Upper lobe of left lung (tissue), 6 donors: Measurements from ENCODE around the gene NAP1L1. TPM values are rescaled to one million over a fixed set of nuclear protein-coding genes. Genes with fewer than 3 reads are reported as not detected.
A peak's percentile ranks its signal among the peaks of the same experiment; 100 is the strongest.

Experiments used
- ATAC-seq, 2 donors: fragments of 200-7000 bp; cut with Tn5 transposase; one replicate each; pipeline ENCODE4 v1.9.1; 2022; ENCODE audit warnings: mild to moderate bottlenecking in 2 of 2, moderate library complexity in 2 of 2; ENCODE audit not compliant: low FRiP score in 2 of 2
- DNase-seq, 2 donors: peaks; one replicate each; pipeline ENCODE4 v3.0.0-alpha.2; 2019 to 2020
- H3K27ac ChIP-seq, 4 donors: fragments of 200-600 bp; sonication (generic); one replicate each; pipeline ENCODE4 v1.5.1; 2016 to 2019
- H3K27me3 ChIP-seq, 4 donors: fragments of 200-600 bp; sonication (generic); one replicate each; pipeline ENCODE4 v1.5.1; 2017 to 2019
- H3K36me3 ChIP-seq, 4 donors: fragments of 200-600 bp; sonication (generic); one replicate each; pipeline ENCODE4 v1.5.1; 2016 to 2019
- H3K4me1 ChIP-seq, 4 donors: fragments of 200-600 bp; sonication (generic); one replicate each; pipeline ENCODE4 v1.5.1; 2018 to 2019
- H3K4me3 ChIP-seq, 4 donors: fragments of 200-600 bp; sonication (generic); one replicate each; pipeline ENCODE4 v1.5.1; 2017 to 2019; ENCODE audit warnings: mild to moderate bottlenecking in 2 of 4, moderate library complexity in 1 of 4
- H3K9me3 ChIP-seq, 4 donors: fragments of 200-600 bp; sonication (generic); one replicate each; pipeline ENCODE4 v1.5.1; 2018 to 2019
- EP300 ChIP-seq, 4 donors: sonication (generic); formaldehyde crosslinking; IDR thresholded peaks; one replicate each; pipeline ENCODE4 v1.5.1; 2017; ENCODE audit warnings: antibody characterized with exemption in 4 of 4, control low read depth in 2 of 4
- POLR2A ChIP-seq, 4 donors: fragments of 450-650 bp; IDR thresholded peaks; one replicate each; pipeline ENCODE4 v1.5.1; 2016 to 2017; ENCODE audit warnings: antibody characterized with exemption in 4 of 4, mild to moderate bottlenecking in 2 of 4
- POLR2AphosphoS5 ChIP-seq, 2 donors: sonication (generic); formaldehyde crosslinking; IDR thresholded peaks; one replicate each; pipeline ENCODE4 v1.5.1; 2017; ENCODE audit warnings: antibody characterized with exemption in 2 of 2
- whole genome bisulfite sequencing, 2 donors: methylation state at CpG; one replicate each; pipeline ENCODE4 v1.1.5; 2017 to 2018; 5-methylcytosine and 5-hydroxymethylcytosine counted together
- total RNA-seq, 6 donors: library from RNA; depleted of rRNA in 4 of 6; stranded (reverse); fragments of >200 nt in 4 of 6; gene quantifications; one replicate each; pipeline versions ENCODE4 v1.1.0 to v1.2.1, GENCODE V29; 2016 to 2021
- TF ChIP-seq, protein P1 (sequence below), 6 experiments: fragments of 450-650 bp in 4 of 6; fragments of 200-600 bp in 2 of 6; sonication (generic) in 2 of 6; IDR thresholded peaks; one replicate each; pipeline ENCODE4 v1.5.1; 2016 to 2019; ENCODE audit warnings: antibody characterized with exemption in 6 of 6
- donor health status: DM: no; HTN: no; CAD: no; lungs with moderate emphysema.
- donor health status: DM: no; HTN: yes; CAD: no; lungs with severe emphysema.

NAP1L1 gene
- total RNA-seq = 100 to 1,000 TPM; 245 to 595 (median 329) TPM

DNA sequence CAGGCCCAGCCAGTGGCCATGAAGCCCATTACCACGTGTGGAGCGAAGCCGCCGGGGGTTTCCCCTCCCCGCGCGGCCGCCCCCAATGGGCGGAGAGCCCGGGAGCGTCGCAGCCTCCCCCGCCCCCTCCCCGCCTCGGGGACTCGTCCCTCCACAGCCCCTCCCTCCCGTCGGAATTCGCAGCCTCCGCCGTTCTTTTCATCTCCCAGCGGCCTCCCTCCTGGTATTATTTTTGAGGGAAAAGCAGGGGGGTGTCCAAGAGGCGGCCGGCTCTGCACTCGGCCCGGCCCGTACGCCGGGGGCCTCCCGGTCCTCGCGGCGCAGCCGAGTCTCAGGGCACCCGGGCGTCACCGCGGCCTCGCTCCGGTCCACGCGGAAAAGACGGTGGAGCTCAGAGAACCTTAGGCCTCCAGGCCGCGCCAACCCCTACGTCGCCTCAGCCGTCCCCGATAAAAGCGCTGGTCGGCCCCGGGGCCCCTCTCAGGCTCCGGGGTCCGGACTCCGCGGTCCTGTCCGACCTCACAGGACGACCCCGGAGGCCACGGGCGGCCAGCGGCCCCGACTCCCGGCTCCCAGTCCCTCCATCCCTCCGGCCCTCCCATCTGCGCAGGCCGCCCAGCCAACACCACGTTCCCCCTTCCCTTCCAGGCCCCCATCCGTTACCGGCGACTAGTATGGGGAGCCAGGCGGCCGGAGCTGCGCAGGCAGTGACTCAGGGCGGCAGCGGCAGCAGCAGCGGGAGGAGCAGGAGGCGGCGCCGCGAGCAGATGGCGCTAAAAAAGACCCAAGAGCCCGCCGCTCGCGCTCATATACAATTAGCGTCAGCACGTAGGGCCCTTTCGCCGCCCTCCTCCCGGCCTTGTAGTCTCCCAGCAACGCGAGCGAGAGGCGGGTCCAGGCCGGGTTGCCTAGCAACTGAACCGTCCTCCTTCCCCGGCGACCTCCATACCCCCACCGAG is at the start of gene NAP1L1:
NAP1L1 (minus strand) TSS at position 782 of the 959 bp plus-strand sequence. CDS start 10,466 bp downstream, outside the sequence.
- peak; percentile 80 to 96 for TF ChIP-seq POLR2AphosphoS5 (IDR thresholded peaks at IDR 0.05)
- TF ChIP-seq POLR2A (IDR thresholded peaks at IDR 0.05) = peak in 3 of 4 donors; percentile 82 to 95 (median 93)
- TF ChIP-seq EP300 (IDR thresholded peaks at IDR 0.05) = peak in 1 of 4 donors; percentile 17
- TF ChIP-seq, protein P1, sequence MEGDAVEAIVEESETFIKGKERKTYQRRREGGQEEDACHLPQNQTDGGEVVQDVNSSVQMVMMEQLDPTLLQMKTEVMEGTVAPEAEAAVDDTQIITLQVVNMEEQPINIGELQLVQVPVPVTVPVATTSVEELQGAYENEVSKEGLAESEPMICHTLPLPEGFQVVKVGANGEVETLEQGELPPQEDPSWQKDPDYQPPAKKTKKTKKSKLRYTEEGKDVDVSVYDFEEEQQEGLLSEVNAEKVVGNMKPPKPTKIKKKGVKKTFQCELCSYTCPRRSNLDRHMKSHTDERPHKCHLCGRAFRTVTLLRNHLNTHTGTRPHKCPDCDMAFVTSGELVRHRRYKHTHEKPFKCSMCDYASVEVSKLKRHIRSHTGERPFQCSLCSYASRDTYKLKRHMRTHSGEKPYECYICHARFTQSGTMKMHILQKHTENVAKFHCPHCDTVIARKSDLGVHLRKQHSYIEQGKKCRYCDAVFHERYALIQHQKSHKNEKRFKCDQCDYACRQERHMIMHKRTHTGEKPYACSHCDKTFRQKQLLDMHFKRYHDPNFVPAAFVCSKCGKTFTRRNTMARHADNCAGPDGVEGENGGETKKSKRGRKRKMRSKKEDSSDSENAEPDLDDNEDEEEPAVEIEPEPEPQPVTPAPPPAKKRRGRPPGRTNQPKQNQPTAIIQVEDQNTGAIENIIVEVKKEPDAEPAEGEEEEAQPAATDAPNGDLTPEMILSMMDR (IDR thresholded peaks at IDR 0.05) = peak in 1 of 6 experiments; percentile 3
- peaks cover 0 to 1% (median 0%) of the 10 kb centered on the region in 4 donors for H3K36me3 ChIP-seq
- WGBS, 2 donors = 0 to 1% methylated on average over 6 to 88 of the region's 100 CpGs
- H3K27ac ChIP-seq = peak within 1 kb of the TSS; percentile 98 to 99 (median 99)
- peak within 1 kb of the TSS; percentile 74 to 87 (median 82) for H3K4me3 ChIP-seq
- peaks cover 12 to 40% (median 16%) of the 10 kb centered on the region in 4 donors for H3K4me1 ChIP-seq
- ATAC-seq (peak; percentile 97 to 98), DNase-seq (peak; percentile 98)
- H3K9me3 ChIP-seq = peaks cover 0 to under 1% (median 0%) of the 10 kb centered on the region in 4 donors
- no peaks in the 10 kb centered on the region for H3K27me3 ChIP-seq

DNA sequence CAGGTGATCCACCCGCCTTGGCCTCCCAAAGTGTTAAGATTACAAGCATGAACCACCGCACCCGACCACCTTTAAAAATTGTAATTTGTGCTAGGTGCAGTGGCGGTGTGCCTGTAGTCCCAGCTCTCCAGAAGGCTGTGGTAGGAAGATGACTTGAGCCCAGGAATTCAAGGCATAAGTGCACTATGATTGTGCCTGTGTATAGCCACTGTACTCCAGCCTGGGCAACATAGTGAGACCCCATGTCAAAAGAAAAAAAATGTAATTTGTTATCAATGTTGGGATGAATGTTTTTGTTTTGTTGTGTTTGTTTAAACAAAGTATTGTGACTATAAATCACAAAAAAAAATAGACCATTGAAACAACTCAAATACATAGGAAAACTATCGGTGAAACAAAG is 43.1 kb upstream of the NAP1L1 start:
- H3K27me3 ChIP-seq = no peaks in the 10 kb centered on the region
- TF ChIP-seq POLR2A (IDR thresholded peaks at IDR 0.05) = no peak
- TF ChIP-seq POLR2AphosphoS5 (IDR thresholded peaks at IDR 0.05) = no peak
- TF ChIP-seq, protein P1 (IDR thresholded peaks at IDR 0.05) = no peak
- TF ChIP-seq EP300 (IDR thresholded peaks at IDR 0.05) = no peak
- 93 to 95% methylated on average over 5 of the region's 5 CpGs for WGBS, 2 donors
- DNase-seq = no peak
- peaks cover 0 to 4% (median 0%) of the 10 kb centered on the region in 4 donors for H3K4me1 ChIP-seq
- H3K4me3 ChIP-seq = no peak overlapping the region
- no peak overlapping the region for H3K27ac ChIP-seq
- no peaks in the 10 kb centered on the region for H3K36me3 ChIP-seq
- H3K9me3 ChIP-seq = no peaks in the 10 kb centered on the region
- ATAC-seq = no peak

- Histone ChIP-seq H3K27ac (no peak overlapping the region), H3K36me3 (no peaks in the 10 kb centered on the region), H3K9me3 (no peaks in the 10 kb centered on the region), H3K27me3 (no peaks in the 10 kb centered on the region), H3K4me3 (no peak overlapping the region), H3K4me1 (peaks cover 0 to 11% (median 2%) of the 10 kb centered on the region in 4 donors)
- WGBS, 2 donors = 64 to 88% methylated on average over 5 of the region's 5 CpGs
- ATAC-seq = no peak
- DNase-seq = no peak
- TF ChIP-seq, protein P1 (IDR thresholded peaks at IDR 0.05) = no peak
- TF ChIP-seq POLR2A (IDR thresholded peaks at IDR 0.05) (no peak), EP300 (IDR thresholded peaks at IDR 0.05) (no peak), POLR2AphosphoS5 (IDR thresholded peaks at IDR 0.05) (no peak)
Observed at GRCh38 chr12:76124456-76124855, 40.0 kb upstream of the NAP1L1 start.

DNA sequence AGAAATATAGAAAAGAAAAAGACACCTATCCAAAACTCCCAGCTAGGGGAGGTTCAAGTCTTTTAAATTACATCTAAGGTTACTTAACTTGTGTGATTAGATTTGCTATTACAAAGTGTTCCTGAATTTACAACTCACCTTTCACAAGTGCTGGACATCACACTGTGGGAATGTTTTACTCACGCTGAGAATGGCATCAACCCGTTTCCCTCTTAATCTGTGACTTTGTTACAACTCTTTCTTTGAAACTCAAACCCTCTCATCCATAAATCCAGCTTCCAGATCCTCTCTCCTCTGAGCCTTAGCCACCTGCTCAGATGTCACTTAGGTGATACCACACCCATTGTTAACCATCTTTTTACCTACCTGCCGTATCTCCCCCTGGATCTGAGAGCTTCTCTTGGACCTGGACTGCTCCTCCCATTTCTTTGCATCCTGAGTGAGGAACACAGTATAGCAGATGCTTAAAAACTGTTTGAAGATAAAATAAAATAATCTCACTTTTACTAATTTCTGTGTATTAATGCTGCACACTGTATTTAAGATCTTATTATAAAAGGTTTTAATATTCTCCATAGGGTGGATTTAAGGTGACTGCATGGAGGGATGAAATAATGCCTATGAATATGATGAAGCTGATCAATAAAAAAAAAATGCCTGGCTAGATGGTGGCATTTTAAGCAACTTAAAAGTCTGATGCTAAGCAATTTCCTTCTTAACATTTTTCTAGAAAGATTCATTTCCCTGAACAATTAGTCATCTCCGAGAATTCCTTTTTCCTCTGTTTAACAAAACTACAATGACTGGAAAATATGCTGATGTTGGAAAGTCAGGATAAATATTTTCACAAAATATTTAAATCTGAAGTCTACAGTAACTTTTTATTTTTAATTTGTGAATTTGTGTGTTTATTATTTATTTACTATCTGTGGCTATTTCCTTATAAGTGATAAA is 39.1 kb upstream of the NAP1L1 start:
- Histone ChIP-seq H3K4me3 (no peak overlapping the region), H3K27me3 (no peaks in the 10 kb centered on the region), H3K36me3 (no peaks in the 10 kb centered on the region), H3K4me1 (peaks cover 0 to 12% (median 2%) of the 10 kb centered on the region in 4 donors), H3K9me3 (no peaks in the 10 kb centered on the region), H3K27ac (peak overlapping the region in 1 of 4 donors; percentile 38)
- WGBS, 2 donors = 53 to 67% methylated on average over 4 of the region's 4 CpGs
- no peak for DNase-seq
- TF ChIP-seq, protein P1 (IDR thresholded peaks at IDR 0.05) = no peak
- TF ChIP-seq EP300 (IDR thresholded peaks at IDR 0.05) = no peak
- no peak for ATAC-seq
